HG03060 (cell line): ENCODE measurements around the gene C19orf47.
"Not testable (repeated sequence)": the region's sequence is repeated elsewhere in the genome, so short reads cannot be mapped to it uniquely, and the experiment has no call there.

Experiments
- ATAC-seq: cut with Tn5 transposase; IDR thresholded peaks from one replicate; pipeline ENCODE4 v1.9.1; 2021; ENCODE audit warnings: low read depth, moderate number of reproducible peaks; ENCODE audit not compliant: unreplicated experiment

The C19orf47 gene

GRCh38 chr19:40355975-40356680, 7.9 kb upstream of the C19orf47 start:
- no peak for ATAC-seq

GRCh38 chr19:40348961-40349507, 837 bp upstream of the C19orf47 start:
- no peak for ATAC-seq

- no peak for ATAC-seq
Measured at GRCh38 chr19:40344422-40344821, 3.8 kb downstream of the C19orf47 start.

- no peak for ATAC-seq
Measured at GRCh38 chr19:40342644-40343311, 5.4 kb downstream of the C19orf47 start.

GRCh38 chr19:40341601-40342482, 6.4 kb downstream of the C19orf47 start:
- no peak for ATAC-seq

GRCh38 chr19:40339018-40339728, 9.0 kb downstream of the C19orf47 start:
- no peak for ATAC-seq

- ATAC-seq: no peak
Measured at GRCh38 chr19:40337594-40337993, 10.6 kb downstream of the C19orf47 start.

GRCh38 chr19:40337107-40337506, 11.1 kb downstream of the C19orf47 start:
- no peak for ATAC-seq

- no peak for ATAC-seq
Measured at GRCh38 chr19:40336601-40336900, 11.6 kb downstream of the C19orf47 start.

- ATAC-seq: no peak
Measured at GRCh38 chr19:40335855-40336600, 12.2 kb downstream of the C19orf47 start.

GRCh38 chr19:40335101-40335500, 13.1 kb downstream of the C19orf47 start:
- ATAC-seq: no peak

GRCh38 chr19:40333083-40333482, 15.1 kb downstream of the C19orf47 start:
- not testable (repeated sequence) for ATAC-seq

GRCh38 chr19:40332669-40333068, 15.5 kb downstream of the C19orf47 start:
- ATAC-seq: no peak

GRCh38 chr19:40331052-40331451, 17.1 kb downstream of the C19orf47 start:
- no peak for ATAC-seq

- ATAC-seq: no peak
Measured at GRCh38 chr19:40326201-40326600, 22.0 kb downstream of the C19orf47 start.

- no peak for ATAC-seq
Measured at GRCh38 chr19:40323705-40324104, 24.5 kb downstream of the C19orf47 start.

- no peak for ATAC-seq
Measured at GRCh38 chr19:40322951-40323615, 25.1 kb downstream of the C19orf47 start.

GRCh38 chr19:40322271-40322610, 26.0 kb downstream of the C19orf47 start:
- ATAC-seq: no peak

- ATAC-seq: no peak
Measured at GRCh38 chr19:40321566-40322270, 26.5 kb downstream of the C19orf47 start.
